ENCODE results near the gene CLEC10A.
"Not testable (repeated sequence)": the region's sequence is repeated elsewhere in the genome, so short reads cannot be mapped to it uniquely, and the experiment has no call there.

The CLEC10A gene

DNA sequence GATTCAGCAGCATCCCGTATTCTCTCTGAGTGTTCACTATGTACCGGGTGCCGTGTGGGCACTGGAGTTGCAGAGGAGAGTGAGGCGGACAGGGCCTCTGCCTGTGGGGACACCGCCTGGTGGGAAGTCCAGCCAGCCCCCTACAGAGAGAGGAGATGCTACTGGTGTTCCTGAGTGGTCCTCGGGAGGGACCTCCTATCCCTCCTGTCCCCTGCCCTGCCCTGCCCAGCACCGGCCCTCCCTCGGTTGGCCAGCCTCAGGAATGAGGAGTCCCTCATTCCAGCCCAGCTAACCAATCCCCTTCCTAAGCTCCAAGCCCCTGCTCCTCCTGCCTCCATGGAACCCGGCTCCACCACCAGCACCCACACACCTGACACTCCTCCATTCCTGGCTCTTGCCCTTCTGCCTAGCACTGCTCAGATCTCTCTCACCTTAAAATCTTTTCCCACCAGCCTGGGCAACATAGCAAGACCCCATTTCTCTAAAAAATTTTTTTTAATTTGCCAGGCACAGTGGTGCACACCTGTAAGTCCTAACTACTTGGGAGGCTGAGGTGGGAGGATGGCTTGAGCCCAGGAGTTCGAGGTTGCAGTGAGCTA lies 32.6 kb upstream of the CLEC10A start:
- Mint-ChIP-seq H3K36me3 (no peaks in the 10 kb centered on the region), H3K4me3 (no peak overlapping the region), H3K27me3 (peaks cover 4% of the 10 kb centered on the region), H3K27ac (no peak overlapping the region), H3K4me1 (ENCODE audit: low read depth) (peaks cover 7% of the 10 kb centered on the region), H3K9me3 (ENCODE audit: low read depth) (no peaks in the 10 kb centered on the region)

DNA sequence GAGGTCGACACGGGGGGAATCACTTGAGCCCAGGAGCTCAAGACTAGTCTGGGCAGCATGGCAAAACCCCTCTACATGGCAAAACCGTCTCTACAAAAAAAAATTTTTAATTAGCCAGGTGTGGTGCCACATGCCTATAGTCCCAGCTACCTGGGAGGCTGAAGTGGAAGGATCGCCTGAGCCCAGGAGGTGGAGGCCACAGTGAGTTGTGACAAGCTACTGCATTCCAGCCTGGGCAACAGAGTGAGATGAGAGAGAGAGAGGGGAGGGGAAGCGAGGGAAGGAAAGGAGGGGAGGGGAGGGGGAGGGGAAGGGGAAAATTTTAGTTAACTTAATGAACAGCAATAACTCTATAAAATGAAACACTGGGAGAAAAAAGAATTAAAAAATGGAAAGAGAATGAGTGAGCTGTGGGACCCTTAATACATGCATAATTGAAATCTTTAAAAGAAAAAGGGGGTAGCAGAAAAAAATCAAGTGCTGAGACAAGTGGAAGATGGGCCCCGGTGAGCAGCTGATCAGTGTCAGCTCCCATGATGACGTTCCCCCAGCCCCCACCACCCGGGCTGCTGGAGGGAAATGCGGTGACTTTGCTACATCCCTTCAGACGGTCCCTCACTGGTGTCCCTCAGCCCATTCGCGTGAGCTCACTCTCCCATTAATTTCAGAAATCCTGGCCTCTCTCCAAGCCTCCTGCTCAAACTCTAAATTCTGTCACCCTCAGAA lies 31.9 kb upstream of the CLEC10A start:
- Mint-ChIP-seq H3K4me1 (ENCODE audit: low read depth) (peaks cover 7% of the 10 kb centered on the region), H3K36me3 (no peaks in the 10 kb centered on the region), H3K27me3 (peaks cover 7% of the 10 kb centered on the region), H3K4me3 (no peak overlapping the region), H3K9me3 (ENCODE audit: low read depth) (no peaks in the 10 kb centered on the region), H3K27ac (no peak overlapping the region)

DNA sequence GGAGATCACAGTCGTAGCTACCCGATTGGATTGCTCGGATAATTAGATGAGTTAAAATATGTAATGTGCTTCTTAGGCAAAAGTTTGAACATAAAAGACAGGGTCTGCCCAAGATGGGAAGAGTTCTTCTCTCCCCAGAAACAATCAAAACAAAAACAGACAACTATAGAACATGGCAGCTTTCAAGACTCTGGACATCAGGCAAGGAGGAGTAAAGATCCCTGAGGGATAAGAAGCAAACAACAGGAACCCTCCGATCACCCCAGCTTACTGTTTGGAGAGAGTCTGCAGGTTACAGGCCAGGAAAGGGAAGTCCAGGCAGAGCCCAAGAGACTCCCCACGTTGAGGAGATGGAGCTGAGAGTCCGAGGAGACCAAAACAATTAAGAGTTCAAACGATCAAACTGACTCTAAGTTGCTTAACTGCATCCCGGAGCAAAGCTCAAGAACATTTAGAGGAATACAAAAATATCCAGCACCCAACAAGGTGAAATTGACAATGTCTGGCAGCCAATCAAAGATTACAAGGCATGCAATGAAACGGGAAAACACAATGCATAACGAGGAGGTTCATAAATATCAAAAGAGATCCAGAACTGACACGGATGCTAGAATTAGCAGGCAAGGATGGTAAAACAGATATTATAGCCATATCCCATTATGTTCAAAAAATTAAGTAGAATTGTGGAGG lies 30.7 kb upstream of the CLEC10A start:
- no peaks in the 10 kb centered on the region for H3K36me3 Mint-ChIP-seq
- H3K27ac Mint-ChIP-seq = no peak overlapping the region
- peaks cover 7% of the 10 kb centered on the region for H3K4me1 Mint-ChIP-seq (ENCODE audit: low read depth)
- no peak overlapping the region for H3K4me3 Mint-ChIP-seq
- no peaks in the 10 kb centered on the region for H3K9me3 Mint-ChIP-seq (ENCODE audit: low read depth)
- H3K27me3 Mint-ChIP-seq = peaks cover 7% of the 10 kb centered on the region

DNA sequence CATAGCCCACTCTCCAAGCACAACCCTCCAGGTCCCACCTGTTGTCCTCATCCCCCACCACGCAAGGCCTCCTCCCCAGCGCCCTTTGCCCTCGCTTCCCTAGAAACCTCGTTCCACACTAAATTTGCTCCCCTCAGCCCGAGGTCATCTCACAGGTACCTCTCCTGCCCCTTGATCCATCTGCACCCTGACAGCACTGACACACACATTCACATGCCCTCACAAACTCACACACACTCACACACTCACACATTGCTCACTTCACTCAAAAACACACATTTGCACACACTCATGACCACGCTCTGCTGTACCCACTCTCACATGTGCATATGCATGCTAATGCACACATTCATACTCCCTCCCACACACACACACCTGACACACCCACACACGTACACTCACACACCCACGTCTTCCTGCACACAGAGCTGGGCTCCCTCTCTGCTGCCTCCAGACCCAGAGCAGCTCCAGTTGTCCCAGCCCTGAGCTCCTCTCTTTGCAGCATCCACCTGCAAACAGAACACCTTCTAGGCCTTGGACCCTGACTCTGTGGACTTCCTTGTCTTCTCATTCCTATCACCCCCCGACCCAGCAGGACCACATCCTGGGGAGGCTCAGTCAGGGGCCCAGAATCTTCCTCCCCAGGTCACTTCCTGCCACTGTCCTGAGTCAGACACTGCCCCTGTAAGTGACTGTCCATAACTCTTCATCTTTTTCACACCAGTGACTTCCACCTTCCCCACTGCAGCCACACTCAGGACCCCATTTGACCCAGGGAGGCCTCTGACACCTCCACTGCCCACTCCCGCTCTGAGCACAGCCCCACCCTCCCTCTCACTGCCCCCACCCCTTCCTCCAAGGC lies 29.6 kb upstream of the CLEC10A start:
- Mint-ChIP-seq H3K27me3 (peaks cover 7% of the 10 kb centered on the region), H3K4me1 (ENCODE audit: low read depth) (peaks cover 7% of the 10 kb centered on the region), H3K9me3 (ENCODE audit: low read depth) (no peaks in the 10 kb centered on the region), H3K36me3 (no peaks in the 10 kb centered on the region), H3K4me3 (no peak overlapping the region), H3K27ac (no peak overlapping the region)

DNA sequence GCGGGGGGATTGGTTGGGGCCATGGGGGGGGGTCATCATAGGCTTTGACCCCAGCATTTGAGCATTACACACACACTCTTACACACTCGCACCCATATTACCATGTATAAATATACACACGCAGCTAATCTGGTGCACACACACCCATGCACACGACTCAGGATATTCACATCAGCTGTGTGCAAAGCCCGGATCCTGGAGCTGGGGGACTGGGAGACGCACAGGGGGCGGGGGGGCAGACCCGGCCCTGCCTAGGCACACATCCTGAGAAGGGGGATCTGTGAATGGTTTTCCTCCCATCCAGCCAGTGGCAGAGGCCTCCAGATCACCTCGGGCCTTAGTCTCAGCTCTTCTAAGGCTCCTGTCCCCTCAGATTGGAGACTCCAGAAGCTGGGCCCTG lies 28.9 kb upstream of the CLEC10A start:
- peaks cover 7% of the 10 kb centered on the region for H3K27me3 Mint-ChIP-seq
- H3K27ac Mint-ChIP-seq = no peak overlapping the region
- H3K4me3 Mint-ChIP-seq = no peak overlapping the region
- no peaks in the 10 kb centered on the region for H3K9me3 Mint-ChIP-seq (ENCODE audit: low read depth)
- peaks cover 7% of the 10 kb centered on the region for H3K4me1 Mint-ChIP-seq (ENCODE audit: low read depth)
- no peaks in the 10 kb centered on the region for H3K36me3 Mint-ChIP-seq

DNA sequence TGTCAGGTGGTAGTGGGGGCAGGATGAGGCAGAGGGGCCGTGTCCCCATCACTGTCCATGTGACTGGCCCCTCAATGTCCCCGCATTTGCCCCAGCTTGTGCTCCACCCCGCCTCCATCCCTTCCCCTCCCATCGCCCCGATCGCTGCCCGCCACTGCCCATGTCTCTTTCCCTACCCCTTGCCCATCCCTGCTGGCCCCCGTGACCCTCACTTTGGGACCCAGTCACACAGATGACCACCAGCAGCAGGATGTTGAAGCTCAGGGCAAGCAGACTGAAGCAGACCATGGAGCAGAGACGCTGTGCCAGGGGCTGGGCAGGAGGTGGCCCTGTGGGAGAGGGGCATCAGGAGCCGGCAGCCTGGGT lies 28.5 kb upstream of the CLEC10A start:
- Mint-ChIP-seq H3K27me3 (peaks cover 7% of the 10 kb centered on the region), H3K36me3 (no peaks in the 10 kb centered on the region), H3K4me1 (ENCODE audit: low read depth) (peaks cover 7% of the 10 kb centered on the region), H3K9me3 (ENCODE audit: low read depth) (no peaks in the 10 kb centered on the region), H3K27ac (no peak overlapping the region), H3K4me3 (no peak overlapping the region)

DNA sequence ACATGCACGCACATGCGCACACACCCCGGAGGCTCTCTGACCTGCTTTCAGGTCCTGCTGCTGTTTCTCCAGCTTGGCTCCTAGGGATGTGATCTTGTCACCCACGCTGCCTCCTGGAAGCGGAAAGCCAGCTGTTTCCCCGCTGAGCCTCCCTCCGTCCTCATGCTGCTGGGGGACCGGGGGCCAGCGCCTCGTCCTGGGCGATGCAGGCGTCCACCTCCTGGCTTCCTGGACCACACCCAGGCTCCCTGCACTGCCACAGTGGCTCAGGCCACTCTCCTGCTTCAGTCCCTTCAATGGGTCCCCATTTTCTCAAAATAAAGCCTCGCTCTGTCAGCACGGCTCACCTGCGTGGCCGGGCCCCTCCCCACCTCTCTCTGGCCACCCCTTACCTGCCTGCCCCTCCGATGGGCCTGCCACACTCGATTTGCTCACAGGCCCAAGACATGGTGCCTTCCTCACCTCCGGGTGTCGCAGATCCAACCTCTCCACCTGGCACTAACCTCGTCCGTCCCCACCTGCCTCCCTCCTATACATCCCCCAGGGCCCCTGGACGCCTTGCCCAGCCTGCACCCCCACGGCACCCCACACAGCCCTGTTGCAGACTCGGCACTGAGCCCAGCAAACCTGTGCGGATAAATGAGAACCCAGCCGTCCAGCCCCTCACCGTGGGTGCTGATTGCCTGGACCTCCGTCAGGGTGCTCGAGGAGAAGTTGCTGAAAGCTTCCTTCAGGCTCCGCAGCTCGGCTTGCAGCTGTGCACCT lies 27.9 kb upstream of the CLEC10A start:
- no peaks in the 10 kb centered on the region for H3K36me3 Mint-ChIP-seq
- H3K4me3 Mint-ChIP-seq = no peak overlapping the region
- H3K27ac Mint-ChIP-seq = no peak overlapping the region
- H3K4me1 Mint-ChIP-seq (ENCODE audit: low read depth) = peaks cover 7% of the 10 kb centered on the region
- H3K9me3 Mint-ChIP-seq (ENCODE audit: low read depth) = no peaks in the 10 kb centered on the region
- H3K27me3 Mint-ChIP-seq = peaks cover 7% of the 10 kb centered on the region

DNA sequence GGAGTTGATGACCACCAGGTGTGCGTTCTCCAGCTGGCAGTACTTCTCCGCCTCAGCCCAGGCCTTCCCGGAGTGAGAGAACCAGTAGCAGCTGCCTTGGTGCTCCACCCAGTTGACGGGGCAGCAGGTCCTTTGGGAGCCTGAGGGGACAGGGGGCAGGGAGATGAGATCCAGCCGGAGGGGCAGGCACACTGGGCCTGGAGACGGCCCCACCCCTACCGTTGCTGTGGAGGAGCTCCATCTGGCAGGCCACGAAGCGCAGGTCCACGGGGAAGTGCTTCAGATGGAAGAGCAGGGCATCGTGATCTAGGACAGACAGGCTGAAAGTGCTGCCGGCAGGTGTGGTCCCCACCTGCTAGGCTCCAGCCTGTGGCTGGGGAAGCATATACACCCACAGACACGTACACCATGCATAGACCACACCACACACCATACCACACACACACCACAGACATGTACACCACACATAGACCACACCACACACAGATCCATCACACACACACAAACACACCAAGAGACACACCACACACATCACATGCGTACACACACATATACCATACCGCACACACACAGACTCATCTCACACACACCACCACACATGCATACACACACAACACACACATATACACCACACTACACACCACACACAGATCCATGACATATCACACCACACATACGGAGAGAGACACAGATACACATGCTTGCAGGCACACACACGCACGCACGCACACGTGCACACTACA lies 27.1 kb upstream of the CLEC10A start:
- H3K27me3 Mint-ChIP-seq = peaks cover 7% of the 10 kb centered on the region
- no peak overlapping the region for H3K4me3 Mint-ChIP-seq
- H3K4me1 Mint-ChIP-seq (ENCODE audit: low read depth) = peaks cover 7% of the 10 kb centered on the region
- no peak overlapping the region for H3K27ac Mint-ChIP-seq
- H3K9me3 Mint-ChIP-seq (ENCODE audit: low read depth) = no peaks in the 10 kb centered on the region
- H3K36me3 Mint-ChIP-seq = no peaks in the 10 kb centered on the region

DNA sequence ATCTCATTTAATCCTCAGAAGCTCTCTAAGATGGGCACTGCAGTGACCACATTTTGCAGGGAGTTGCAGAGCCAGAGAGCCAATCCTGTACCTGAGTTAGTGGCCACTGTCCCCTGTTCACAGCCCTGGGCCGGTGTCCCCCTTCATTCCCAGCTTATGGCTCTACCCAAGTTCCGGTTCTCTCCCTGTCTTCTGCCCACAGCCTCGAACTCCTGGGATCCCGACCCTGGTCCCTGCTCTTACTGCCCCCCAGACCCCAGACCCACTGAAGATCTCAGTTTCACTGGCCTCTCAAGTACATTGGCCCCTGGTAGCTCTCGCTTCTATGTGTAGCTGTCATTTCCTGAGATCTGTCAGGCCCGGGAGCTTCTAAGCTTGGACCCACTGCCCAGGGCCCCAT lies 22.4 kb upstream of the CLEC10A start:
- no peak overlapping the region for H3K4me3 Mint-ChIP-seq
- H3K27ac Mint-ChIP-seq = no peak overlapping the region
- H3K27me3 Mint-ChIP-seq = peaks cover 1% of the 10 kb centered on the region
- H3K9me3 Mint-ChIP-seq (ENCODE audit: low read depth) = no peaks in the 10 kb centered on the region
- no peaks in the 10 kb centered on the region for H3K4me1 Mint-ChIP-seq (ENCODE audit: low read depth)
- no peaks in the 10 kb centered on the region for H3K36me3 Mint-ChIP-seq

DNA sequence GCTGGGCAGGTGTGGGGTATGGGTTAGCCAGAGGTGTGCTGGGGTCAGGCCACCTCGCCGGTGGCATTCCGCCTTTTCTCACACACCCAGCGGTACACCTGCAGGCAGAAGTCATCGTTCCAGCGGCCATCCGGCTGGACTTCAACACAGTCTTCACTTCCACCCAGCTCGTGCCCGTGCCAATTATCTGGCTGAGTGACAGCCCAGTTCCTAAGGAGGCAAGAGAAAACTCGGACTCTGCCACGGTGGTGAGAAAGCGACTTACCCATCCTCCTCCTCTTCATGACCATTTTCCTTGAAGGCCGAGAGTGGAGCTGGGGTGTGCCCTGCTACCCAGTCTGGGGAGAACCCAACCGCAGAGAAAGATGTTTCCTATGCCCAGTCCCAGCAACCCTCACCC lies 21.5 kb upstream of the CLEC10A start:
- no peaks in the 10 kb centered on the region for H3K27me3 Mint-ChIP-seq
- H3K36me3 Mint-ChIP-seq = no peaks in the 10 kb centered on the region
- H3K9me3 Mint-ChIP-seq (ENCODE audit: low read depth) = no peaks in the 10 kb centered on the region
- H3K4me1 Mint-ChIP-seq (ENCODE audit: low read depth) = no peaks in the 10 kb centered on the region
- no peak overlapping the region for H3K27ac Mint-ChIP-seq
- no peak overlapping the region for H3K4me3 Mint-ChIP-seq

DNA sequence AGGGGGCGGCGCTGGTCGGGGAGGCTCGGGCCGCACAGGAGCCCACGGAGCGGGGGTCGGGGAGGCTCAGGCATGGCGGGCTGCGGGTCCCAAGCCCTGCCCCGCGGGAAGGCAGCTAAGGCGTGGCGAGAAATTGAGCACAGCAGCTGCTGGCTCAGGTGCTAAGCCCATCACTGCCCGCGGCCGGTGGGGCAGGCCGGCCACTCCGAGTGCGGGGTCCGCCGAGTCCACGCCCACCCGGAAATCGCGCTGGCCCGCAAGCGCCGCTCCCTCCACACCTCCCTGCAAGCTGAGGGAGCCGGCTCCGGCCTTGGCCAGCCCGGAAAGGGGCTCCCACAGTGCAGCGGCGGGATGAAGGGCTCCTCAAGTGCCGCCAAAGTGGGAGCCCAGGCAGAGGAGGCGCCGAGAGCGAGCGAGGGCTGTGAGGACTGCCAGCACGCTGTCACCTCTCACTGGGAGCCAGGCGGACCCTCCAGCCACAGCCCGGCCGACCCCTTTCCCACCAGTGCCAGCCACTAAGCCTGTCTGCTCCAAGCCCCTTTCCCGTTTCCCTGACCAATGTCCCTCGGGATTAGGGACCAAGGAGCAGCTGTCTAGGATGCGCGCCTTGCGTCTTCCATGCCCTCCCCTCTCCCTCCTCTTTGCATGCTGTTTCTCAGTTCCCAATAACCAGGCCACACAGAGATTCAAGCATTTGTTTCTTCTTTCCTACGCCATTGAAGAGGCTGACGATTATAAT lies 20.8 kb upstream of the CLEC10A start:
- not testable (repeated sequence) for H3K4me3 Mint-ChIP-seq; H3K4me1 Mint-ChIP-seq (ENCODE audit: low read depth); H3K9me3 Mint-ChIP-seq (ENCODE audit: low read depth); H3K27ac Mint-ChIP-seq; H3K27me3 Mint-ChIP-seq; H3K36me3 Mint-ChIP-seq

DNA sequence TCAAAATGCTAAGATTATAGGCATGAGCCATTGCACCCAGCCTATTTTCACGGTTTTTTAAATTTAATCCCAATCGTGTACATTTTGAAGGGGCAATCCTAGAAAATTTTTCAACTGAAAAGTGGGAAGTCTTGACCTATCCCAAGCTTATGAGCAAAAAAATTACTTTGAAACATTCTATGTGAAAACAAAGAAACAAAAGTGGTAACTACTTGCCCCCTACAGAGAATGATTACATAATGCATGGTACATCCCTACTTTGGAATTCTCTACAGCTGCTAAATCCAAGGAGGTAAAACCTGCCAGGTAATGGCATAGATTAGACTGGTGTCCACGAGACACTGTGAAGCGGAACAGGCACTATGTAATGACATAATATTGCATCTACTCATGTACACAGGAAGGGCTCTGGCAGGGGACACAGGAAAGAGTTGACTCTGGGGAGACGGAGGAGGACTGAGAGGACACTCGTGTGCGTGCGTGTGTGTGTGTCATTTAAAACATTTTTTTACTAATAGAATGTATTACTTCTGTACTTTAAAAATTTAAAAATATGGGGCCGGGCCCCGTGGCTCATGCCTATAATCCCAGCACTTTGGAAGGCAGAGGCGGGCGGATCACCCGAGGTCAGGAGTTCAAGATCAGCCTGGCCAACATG lies 18.9 kb upstream of the CLEC10A start:
- Mint-ChIP-seq H3K9me3 (ENCODE audit: low read depth) (no peaks in the 10 kb centered on the region), H3K4me3 (no peak overlapping the region), H3K4me1 (ENCODE audit: low read depth) (peaks cover 3% of the 10 kb centered on the region), H3K36me3 (no peaks in the 10 kb centered on the region), H3K27me3 (no peaks in the 10 kb centered on the region), H3K27ac (no peak overlapping the region)

DNA sequence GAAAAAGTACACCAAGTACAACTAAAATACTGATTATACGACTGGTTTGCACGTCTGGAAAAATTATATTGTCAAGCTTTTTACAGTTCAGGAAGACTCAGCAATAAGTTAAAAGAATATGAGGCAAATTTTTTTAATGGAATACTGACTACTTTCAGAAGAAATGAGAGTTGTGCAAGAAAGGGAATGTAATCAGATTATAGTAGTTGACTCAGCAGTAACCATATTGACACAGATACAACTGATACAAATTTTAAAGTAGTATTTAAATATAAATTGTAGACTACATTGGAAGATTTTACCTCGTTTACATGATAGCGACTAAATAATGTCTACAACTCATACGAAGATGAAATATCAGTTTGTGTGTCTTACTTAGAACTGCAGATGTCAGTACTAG lies 17.9 kb upstream of the CLEC10A start:
- Mint-ChIP-seq H3K27me3 (no peaks in the 10 kb centered on the region), H3K4me1 (ENCODE audit: low read depth) (peaks cover 3% of the 10 kb centered on the region), H3K9me3 (ENCODE audit: low read depth) (no peaks in the 10 kb centered on the region), H3K27ac (no peak overlapping the region), H3K36me3 (no peaks in the 10 kb centered on the region), H3K4me3 (no peak overlapping the region)
